Ascending aorta (tissue), 2 donors: Measurements from ENCODE around the gene OR2AT4. TPM values are rescaled to one million over a fixed set of nuclear protein-coding genes. Genes with fewer than 3 reads are reported as not detected.

Experiments used
- DNase-seq, 2 donors: peaks; one replicate each; pipeline ENCODE4 v3.0.0-alpha.2; 2019; ENCODE audit warnings: low spot score in 2 of 2
- H3K27ac ChIP-seq, 2 donors: fragments of 200-600 bp; sonication (generic); one replicate each; pipeline ENCODE4 v1.5.1; 2016 to 2017; ENCODE audit warnings: mild to moderate bottlenecking in 1 of 2
- H3K27me3 ChIP-seq: fragments of 200-600 bp; sonication (generic); one replicate; pipeline ENCODE4 v1.5.1; 2017
- H3K36me3 ChIP-seq, 2 donors: fragments of 200-600 bp; sonication (generic); one replicate each; pipeline ENCODE4 v1.5.1; 2016
- H3K4me1 ChIP-seq, 2 donors: fragments of 200-600 bp; sonication (generic); one replicate each; pipeline ENCODE4 v1.5.1; 2016 to 2017; ENCODE audit warnings: mild to moderate bottlenecking in 1 of 2
- H3K4me3 ChIP-seq, 2 donors: fragments of 200-600 bp; sonication (generic); one replicate each; pipeline ENCODE4 v1.5.1; 2016 to 2017; ENCODE audit warnings: mild to moderate bottlenecking in 1 of 2
- H3K9me3 ChIP-seq, 2 donors: fragments of 200-600 bp; sonication (generic); one replicate each; pipeline ENCODE4 v1.5.1; 2016
- intact Hi-C: fragments of 100-400 bp; cut with DNase I; formaldehyde crosslinking; loops from one replicate; pipeline ENCODE4 v1.15.1; 2023
- total RNA-seq: library from RNA; depleted of rRNA; stranded (reverse); fragments of >200 nt; gene quantifications from one replicate; pipeline ENCODE4 v1.1.0, GENCODE V29; 2016
- TF ChIP-seq, protein P1 (sequence below), 3 experiments: fragments of 200-600 bp in 2 of 3; fragments of 450-650 bp in 1 of 3; sonication (generic) in 2 of 3; IDR thresholded peaks; one replicate each; pipeline ENCODE4 v1.5.1; 2016 to 2019; ENCODE audit warnings: antibody characterized with exemption in 3 of 3, mild to moderate bottlenecking in 1 of 3, moderate library complexity in 1 of 3

Gene OR2AT4
- total RNA-seq, 1 donor from 2014 or later, result not detected

DNA sequence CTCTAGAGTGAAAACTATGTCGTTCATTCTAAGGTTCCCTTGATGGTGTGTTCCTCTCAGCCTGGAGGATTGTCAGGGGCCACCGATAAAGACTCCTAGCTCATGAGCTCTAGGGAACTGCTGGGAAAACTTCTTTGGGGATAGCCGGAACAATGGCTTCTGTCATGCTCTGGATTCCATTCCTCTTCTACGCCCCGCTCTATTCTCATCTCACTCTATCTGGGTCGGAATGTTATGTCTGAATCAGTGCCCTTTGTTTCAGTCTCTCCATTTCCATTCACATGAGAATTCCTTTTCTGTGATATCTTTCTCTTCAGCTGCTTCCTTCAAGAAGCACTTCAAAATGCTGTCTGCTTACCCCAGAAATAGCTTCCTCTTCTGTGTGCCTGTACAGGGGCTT, 37.3 kb upstream of the OR2AT4 start:
- no peak for DNase-seq
- TF ChIP-seq, protein P1, sequence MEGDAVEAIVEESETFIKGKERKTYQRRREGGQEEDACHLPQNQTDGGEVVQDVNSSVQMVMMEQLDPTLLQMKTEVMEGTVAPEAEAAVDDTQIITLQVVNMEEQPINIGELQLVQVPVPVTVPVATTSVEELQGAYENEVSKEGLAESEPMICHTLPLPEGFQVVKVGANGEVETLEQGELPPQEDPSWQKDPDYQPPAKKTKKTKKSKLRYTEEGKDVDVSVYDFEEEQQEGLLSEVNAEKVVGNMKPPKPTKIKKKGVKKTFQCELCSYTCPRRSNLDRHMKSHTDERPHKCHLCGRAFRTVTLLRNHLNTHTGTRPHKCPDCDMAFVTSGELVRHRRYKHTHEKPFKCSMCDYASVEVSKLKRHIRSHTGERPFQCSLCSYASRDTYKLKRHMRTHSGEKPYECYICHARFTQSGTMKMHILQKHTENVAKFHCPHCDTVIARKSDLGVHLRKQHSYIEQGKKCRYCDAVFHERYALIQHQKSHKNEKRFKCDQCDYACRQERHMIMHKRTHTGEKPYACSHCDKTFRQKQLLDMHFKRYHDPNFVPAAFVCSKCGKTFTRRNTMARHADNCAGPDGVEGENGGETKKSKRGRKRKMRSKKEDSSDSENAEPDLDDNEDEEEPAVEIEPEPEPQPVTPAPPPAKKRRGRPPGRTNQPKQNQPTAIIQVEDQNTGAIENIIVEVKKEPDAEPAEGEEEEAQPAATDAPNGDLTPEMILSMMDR (IDR thresholded peaks at IDR 0.05), result no peak
- no peak overlapping the region for H3K4me3 ChIP-seq
- H3K4me1 ChIP-seq, result no peaks in the 10 kb centered on the region
- H3K9me3 ChIP-seq, result no peaks in the 10 kb centered on the region
- intact Hi-C loops, result no loop called here
- no peaks in the 10 kb centered on the region for H3K27me3 ChIP-seq
- H3K27ac ChIP-seq, result no peak overlapping the region
- no peaks in the 10 kb centered on the region for H3K36me3 ChIP-seq

DNA sequence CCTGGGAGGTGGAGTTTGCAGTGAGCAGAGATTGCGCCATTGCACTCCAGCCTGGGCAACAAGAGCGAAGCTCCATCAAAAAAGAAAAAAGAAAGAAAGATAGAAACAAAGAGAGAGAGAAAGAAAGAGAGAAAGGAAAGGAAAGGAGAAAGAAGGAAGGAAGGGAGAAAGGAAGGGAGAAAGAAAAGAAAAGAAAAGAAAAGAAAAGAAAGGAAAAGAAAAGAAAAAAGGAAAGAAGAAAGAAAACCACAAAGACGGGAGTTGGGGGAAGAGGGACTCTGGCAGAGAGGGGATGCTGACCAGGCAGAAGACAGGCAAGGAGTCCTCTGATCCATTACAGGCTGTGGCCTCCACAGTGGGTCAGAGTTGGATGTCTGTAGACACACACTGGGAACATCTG, 35.4 kb upstream of the OR2AT4 start:
- DNase-seq, result no peak
- no peaks in the 10 kb centered on the region for H3K9me3 ChIP-seq
- no peaks in the 10 kb centered on the region for H3K27me3 ChIP-seq
- H3K36me3 ChIP-seq, result no peaks in the 10 kb centered on the region
- H3K27ac ChIP-seq, result no peak overlapping the region
- no peaks in the 10 kb centered on the region for H3K4me1 ChIP-seq
- no peak overlapping the region for H3K4me3 ChIP-seq
- TF ChIP-seq, protein P1 (IDR thresholded peaks at IDR 0.05), result no peak
- intact Hi-C loops, result no loop called here

DNA sequence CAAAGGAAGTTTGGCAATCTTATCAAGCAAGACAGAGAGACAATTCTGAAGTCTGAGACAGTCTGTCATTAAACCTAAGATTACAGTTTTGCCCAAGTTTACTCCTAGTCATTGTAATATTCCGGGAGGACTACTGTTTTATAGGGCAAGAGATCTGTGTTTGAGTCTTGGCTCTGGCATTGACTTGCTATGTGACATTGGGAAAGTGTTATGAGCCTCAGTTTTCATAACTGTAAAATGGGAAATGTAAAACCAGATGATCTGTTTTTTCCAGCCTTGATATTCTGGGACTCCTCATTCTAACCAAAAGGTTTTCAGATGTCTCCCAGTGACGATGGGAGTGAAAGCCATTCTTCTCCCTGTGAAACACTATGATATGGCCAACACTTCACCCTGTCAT, 29.9 kb upstream of the OR2AT4 start:
- H3K4me3 ChIP-seq, result no peak overlapping the region
- no peaks in the 10 kb centered on the region for H3K27me3 ChIP-seq
- H3K27ac ChIP-seq, result no peak overlapping the region
- no peaks in the 10 kb centered on the region for H3K9me3 ChIP-seq
- H3K4me1 ChIP-seq, result no peaks in the 10 kb centered on the region
- intact Hi-C loops, result no loop called here
- H3K36me3 ChIP-seq, result no peaks in the 10 kb centered on the region
- DNase-seq, result no peak
- TF ChIP-seq, protein P1 (IDR thresholded peaks at IDR 0.05), result no peak

DNA sequence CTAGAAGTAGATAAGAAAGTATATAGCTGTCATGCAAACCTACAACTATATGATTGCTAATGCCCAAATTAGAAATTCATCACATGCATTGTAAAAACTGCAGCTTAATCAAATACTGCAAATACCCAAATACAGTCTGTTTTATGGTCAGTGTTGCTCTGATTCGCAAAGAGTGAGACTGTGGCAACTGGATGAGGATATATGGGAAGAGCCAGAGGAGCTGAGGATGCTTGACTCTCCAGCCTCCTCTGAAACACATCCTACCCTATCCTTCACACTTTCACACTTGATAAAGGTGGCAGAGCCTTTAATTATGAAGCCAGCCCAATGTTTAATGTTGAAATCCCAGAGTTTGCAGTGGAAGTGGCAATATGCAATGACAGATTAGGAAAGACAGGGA, 21.9 kb upstream of the OR2AT4 start:
- H3K27ac ChIP-seq, result no peak overlapping the region
- TF ChIP-seq, protein P1 (IDR thresholded peaks at IDR 0.05), result no peak
- intact Hi-C loops, result no loop called here
- no peak overlapping the region for H3K4me3 ChIP-seq
- no peaks in the 10 kb centered on the region for H3K27me3 ChIP-seq
- H3K9me3 ChIP-seq, result no peaks in the 10 kb centered on the region
- DNase-seq, result no peak
- no peaks in the 10 kb centered on the region for H3K4me1 ChIP-seq
- H3K36me3 ChIP-seq, result no peaks in the 10 kb centered on the region

DNA sequence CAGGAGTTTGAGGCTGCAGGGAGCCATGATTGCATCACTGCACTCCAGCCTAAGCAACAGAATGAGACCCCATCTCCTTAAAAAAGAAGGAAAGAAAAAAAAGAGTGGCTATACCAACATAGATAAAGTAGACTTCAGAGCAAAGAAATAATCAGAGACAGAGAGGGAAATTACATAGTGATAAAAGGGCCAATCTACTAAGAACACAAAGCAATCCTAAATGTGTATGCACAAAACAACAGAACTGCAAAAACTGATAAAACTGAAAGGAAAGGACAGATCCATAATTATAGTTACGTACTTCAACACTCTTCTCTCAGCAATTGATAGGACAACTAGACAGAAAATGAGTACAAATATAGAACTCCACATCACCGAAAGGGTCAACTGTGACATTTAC, 17.8 kb upstream of the OR2AT4 start:
- no peaks in the 10 kb centered on the region for H3K4me1 ChIP-seq
- intact Hi-C loops, result no loop called here
- no peaks in the 10 kb centered on the region for H3K36me3 ChIP-seq
- TF ChIP-seq, protein P1 (IDR thresholded peaks at IDR 0.05), result no peak
- H3K4me3 ChIP-seq, result no peak overlapping the region
- no peak overlapping the region for H3K27ac ChIP-seq
- no peaks in the 10 kb centered on the region for H3K27me3 ChIP-seq
- H3K9me3 ChIP-seq, result peaks cover 0 to 11% of the 10 kb centered on the region in 2 donors
- no peak for DNase-seq

DNA sequence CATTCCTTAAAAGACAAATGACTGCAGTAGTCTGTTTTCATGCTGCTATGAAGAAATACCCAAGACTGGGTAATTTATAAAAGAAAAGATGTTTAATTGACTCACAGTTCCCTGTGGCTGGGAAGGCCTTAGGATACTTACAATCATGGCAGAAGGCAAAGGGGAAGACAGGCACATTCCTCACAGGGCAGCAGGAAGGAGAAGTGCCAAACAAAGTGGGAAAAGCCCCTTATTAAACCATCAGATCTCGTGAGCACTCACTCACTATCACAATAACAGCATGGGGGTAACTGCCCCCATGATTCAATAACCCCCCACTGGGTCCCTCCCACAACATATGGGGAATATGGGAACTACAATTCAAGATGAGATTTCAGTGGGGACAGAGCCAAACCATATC, 16.4 kb upstream of the OR2AT4 start:
- DNase-seq, result no peak
- H3K4me1 ChIP-seq, result no peaks in the 10 kb centered on the region
- no peak overlapping the region for H3K27ac ChIP-seq
- intact Hi-C loops, result no loop called here
- TF ChIP-seq, protein P1 (IDR thresholded peaks at IDR 0.05), result no peak
- H3K36me3 ChIP-seq, result no peaks in the 10 kb centered on the region
- H3K27me3 ChIP-seq, result no peaks in the 10 kb centered on the region
- no peak overlapping the region for H3K4me3 ChIP-seq
- H3K9me3 ChIP-seq, result peaks cover 0 to 11% of the 10 kb centered on the region in 2 donors
